Fibroblast of pulmonary artery (primary cell): Measurements from ENCODE around the gene SLC44A5.

ENCODE experiments used
- DNase-seq: peaks from one replicate; pipeline ENCODE4 v3.0.0-alpha.2; 2010; ENCODE audit warnings: low read depth
- H3K4me3 ChIP-seq: replicated peaks from 2 replicates; pipeline ENCODE4 v1.5.1; 2011; ENCODE audit warnings: low read depth, mild to moderate bottlenecking, control low read depth, low read length, moderate library complexity
- TF ChIP-seq, protein P1 (sequence below): IDR thresholded peaks from 2 replicates; pipeline ENCODE4 v1.5.1; 2011; ENCODE audit warnings: mild to moderate bottlenecking, control low read depth, low read length, inconsistent platforms; ENCODE audit errors: missing control alignments

The SLC44A5 gene

DNA sequence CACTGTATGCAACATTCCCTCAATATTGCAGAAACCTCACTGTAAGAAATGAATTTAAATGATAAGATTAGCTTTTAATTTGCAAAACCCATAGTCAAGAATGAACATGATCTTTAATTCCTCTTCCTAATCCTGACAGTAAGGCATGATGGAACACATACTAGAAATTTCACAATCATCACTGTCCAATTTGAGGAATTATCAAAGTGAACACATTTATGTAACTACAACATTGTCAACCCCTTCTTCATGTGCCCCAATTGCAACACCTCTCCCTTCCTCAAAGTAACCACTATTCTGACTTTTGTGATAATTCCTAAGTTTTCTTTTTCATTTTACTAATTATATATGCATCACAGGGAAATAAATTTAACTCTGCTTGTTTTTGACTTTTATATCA is 373.6 kb downstream of the SLC44A5 start:
- no peak overlapping the region for H3K4me3 ChIP-seq
- DNase-seq, result no peak
- TF ChIP-seq, protein P1, sequence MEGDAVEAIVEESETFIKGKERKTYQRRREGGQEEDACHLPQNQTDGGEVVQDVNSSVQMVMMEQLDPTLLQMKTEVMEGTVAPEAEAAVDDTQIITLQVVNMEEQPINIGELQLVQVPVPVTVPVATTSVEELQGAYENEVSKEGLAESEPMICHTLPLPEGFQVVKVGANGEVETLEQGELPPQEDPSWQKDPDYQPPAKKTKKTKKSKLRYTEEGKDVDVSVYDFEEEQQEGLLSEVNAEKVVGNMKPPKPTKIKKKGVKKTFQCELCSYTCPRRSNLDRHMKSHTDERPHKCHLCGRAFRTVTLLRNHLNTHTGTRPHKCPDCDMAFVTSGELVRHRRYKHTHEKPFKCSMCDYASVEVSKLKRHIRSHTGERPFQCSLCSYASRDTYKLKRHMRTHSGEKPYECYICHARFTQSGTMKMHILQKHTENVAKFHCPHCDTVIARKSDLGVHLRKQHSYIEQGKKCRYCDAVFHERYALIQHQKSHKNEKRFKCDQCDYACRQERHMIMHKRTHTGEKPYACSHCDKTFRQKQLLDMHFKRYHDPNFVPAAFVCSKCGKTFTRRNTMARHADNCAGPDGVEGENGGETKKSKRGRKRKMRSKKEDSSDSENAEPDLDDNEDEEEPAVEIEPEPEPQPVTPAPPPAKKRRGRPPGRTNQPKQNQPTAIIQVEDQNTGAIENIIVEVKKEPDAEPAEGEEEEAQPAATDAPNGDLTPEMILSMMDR, result no peak

DNA sequence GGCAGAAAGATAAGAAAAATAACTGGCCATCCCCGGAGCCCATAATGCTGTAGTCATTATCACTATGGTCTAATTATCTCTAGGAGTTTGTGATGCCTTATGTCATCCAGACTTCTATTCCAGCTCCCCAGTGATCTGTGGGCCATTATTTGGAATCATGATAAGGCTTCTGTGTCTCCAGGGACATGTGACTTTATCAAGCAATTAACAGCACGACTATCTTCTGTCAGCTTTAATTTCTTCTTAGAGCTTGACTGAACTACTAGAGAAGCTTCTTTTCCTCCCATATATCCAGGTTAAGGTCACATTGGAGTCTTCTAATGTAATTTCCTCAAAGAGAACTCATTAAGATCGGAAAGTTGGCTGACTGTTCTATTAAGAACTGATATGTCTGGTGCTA is 376.4 kb downstream of the SLC44A5 start:
- H3K4me3 ChIP-seq, result no peak overlapping the region
- TF ChIP-seq, protein P1, result no peak
- no peak for DNase-seq

DNA sequence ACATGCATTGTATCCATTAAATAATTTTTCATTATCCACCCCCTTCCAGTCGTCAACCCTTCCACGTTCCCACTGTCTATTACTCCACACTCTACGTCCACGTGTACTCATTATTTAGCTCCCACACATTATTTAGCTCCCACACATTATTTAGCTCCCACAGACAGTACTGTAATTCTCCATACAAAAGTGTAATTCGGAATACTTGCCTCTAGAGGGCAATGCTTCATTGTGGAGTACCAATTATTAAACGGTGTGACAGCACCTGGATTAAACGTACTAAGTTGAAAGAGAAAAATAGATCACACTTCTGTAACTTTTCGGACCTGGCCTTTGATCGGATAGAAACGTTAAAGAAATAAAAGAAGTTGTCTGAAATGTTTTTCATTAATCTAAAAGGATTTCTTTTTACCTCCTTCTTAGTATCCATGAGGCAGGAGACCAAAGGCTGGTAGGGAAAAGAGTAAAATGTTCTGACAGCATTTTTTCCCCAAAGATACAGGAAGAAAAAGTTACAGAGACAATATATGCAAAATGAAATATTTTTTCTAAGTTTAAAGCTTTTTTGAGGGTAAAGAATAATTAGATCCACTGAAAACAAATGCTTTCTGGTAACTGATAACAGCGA is 377.5 kb downstream of the SLC44A5 start:
- DNase-seq, result peak; percentile 54

DNA sequence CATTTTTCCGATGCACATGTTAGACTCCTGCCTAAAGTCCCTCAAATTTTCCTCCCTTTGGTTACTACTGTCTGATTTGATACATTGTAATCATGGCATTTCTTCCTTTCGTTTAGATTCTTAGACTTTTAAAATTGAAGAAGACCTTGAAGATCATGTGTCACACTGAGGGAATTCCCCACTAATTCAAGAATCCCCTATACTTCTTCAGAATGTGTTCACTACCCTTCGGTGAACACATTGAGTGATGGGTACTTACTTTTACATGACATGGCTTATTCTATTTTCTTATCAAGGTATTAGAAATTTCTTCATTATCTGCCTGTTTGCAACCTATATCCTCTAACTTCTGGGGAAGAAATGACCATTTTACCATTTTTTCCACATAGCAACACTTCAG is 390.8 kb downstream of the SLC44A5 start:
- DNase-seq, result no peak
- TF ChIP-seq, protein P1, result no peak
- H3K4me3 ChIP-seq, result no peak overlapping the region

More for the DNA sequence above, 377.5 kb downstream of the SLC44A5 start:
- H3K4me3 ChIP-seq, result no peak overlapping the region
- TF ChIP-seq, protein P1, result peak; percentile 76

DNA sequence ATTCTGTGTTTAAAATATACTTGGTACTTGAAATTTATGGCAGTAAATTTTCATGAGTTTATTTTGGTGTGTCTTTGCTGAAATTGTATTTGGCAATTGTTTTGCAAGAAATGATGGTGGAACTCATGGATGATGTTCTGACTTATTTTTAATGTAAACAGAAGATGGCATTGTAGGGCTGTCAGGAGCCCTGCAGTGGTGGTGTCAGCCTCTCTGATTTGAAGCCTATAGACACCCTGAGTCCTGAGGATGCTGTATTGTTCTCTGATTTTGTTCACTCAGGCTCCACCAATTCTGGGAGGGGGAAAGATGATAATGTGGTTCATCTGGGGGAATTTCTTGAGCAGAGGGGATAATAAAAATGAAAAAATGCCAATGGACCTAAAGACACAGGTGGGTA is 396.9 kb downstream of the SLC44A5 start:
- DNase-seq, result no peak
- no peak overlapping the region for H3K4me3 ChIP-seq
- TF ChIP-seq, protein P1, result no peak

DNA sequence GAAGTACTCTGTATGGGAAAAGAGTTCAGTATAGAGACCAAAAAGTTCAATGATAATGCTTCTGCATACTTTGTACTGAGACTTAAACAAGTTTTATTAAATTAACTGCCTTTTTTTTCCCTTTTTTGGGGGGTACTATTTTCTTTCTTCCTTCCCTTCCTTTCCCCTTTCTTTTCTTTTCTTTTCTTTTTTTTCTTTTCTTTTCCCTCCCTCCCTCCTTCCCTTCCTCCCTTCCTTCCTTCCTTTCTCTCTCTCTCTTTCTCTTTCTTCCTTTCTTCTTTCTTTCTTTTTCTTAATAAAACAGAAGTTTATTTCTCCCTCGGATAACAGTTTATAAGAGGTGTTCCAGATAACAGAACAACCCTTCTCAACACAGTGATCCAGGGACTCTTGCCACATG is 399.3 kb downstream of the SLC44A5 start:
- TF ChIP-seq, protein P1, result no peak
- H3K4me3 ChIP-seq, result no peak overlapping the region
- DNase-seq, result no peak

DNA sequence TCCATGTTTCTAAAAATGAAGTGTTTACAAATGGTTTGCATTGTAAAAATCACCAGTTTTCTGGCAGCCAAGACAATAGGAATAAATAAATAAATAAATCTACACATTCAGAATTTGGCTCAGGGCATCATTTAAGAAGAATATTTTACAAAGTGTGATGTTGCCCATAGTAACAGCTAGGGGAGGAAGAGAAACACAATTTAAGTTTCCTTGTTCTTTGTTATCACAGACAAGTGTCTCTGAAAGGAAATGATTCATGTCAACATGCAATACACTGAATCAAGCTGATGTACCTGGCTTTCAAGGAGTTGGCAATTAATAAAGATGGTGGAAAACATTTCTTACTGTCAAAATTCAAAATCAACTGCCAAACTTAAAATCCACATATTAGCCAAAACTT is 402.1 kb downstream of the SLC44A5 start:
- H3K4me3 ChIP-seq, result no peak overlapping the region
- DNase-seq, result no peak
- TF ChIP-seq, protein P1, result no peak
